Uterus (tissue), 2 donors: ENCODE measurements around the gene FOXC1.

Source experiments
- CTCF ChIP-seq, 4 experiments: fragments of 200-600 bp in 2 of 4; fragments of 450-650 bp in 2 of 4; sonication (generic) in 2 of 4; IDR thresholded peaks; one replicate each; pipeline ENCODE4 v1.5.1; 2016 to 2019; ENCODE audit warnings: antibody characterized with exemption in 4 of 4, mild to moderate bottlenecking in 2 of 4, moderate library complexity in 1 of 4
- POLR2A ChIP-seq, 2 donors: fragments of 450-650 bp; IDR thresholded peaks; one replicate each; pipeline ENCODE4 v1.6.1; 2016; ENCODE audit warnings: antibody characterized with exemption in 2 of 2, mild to moderate bottlenecking in 1 of 2, moderate library complexity in 1 of 2

GRCh38 chr6:1654054-1654453 is 44.3 kb downstream of the FOXC1 start:
- TF ChIP-seq CTCF (IDR thresholded peaks at IDR 0.05) (no peak), POLR2A (IDR thresholded peaks at IDR 0.05) (no peak)
